Activated CD8-positive, alpha-beta memory T cell treated with anti-CD3 and anti-CD28 coated beads, Interleukin-2, amount 10 ng/mL, durations not matched to agents 7 days and 5 days (primary cell): ENCODE data around the gene CPNE6. TPM values are rescaled to one million over a fixed set of nuclear protein-coding genes. Genes with fewer than 3 reads are reported as not detected.

Experiments
- ATAC-seq: fragments of 150-1000 bp; cut with Tn5 transposase; one replicate; pipeline ENCODE4 v1.10.0; 2021; ENCODE audit warnings: moderate library complexity
- CTCF ChIA-PET: fragments of 350-600 bp; sonication (Branson Sonifier 250); formaldehyde crosslinking; loops from one replicate; lab custom pipeline; 2021; ENCODE audit warnings: antibody characterized with exemption; lab: Charles Lee
- DNase-seq: peaks from one replicate; pipeline ENCODE4 v3.0.0-alpha.2; 2020
- H3K27ac Mint-ChIP-seq: one replicate; pipeline ENCODE4 v1.8.0; 2021; ENCODE audit warnings: mild to moderate bottlenecking, mixed read lengths
- H3K27me3 Mint-ChIP-seq: one replicate; pipeline ENCODE4 v1.8.0; 2021; ENCODE audit warnings: mixed read lengths
- H3K36me3 Mint-ChIP-seq: one replicate; pipeline ENCODE4 v1.8.0; 2021; ENCODE audit warnings: mild to moderate bottlenecking, mixed read lengths
- H3K4me1 Mint-ChIP-seq: one replicate; pipeline ENCODE4 v1.8.0; 2021; ENCODE audit warnings: mixed read lengths
- H3K4me3 Mint-ChIP-seq: one replicate; pipeline ENCODE4 v1.8.0; 2021; ENCODE audit warnings: mild to moderate bottlenecking, moderate library complexity, mixed read lengths
- H3K9me3 Mint-ChIP-seq: one replicate; pipeline ENCODE4 v1.8.0; 2022; ENCODE audit warnings: low read depth, mixed read lengths
- total RNA-seq, 2 experiments: library from RNA; stranded (reverse); gene quantifications; one replicate each; pipeline ENCODE4 v1.2.3, GENCODE V29; 2021

Gene CPNE6
- total RNA-seq, 2 experiments from 2014 or later, result 0.12 TPM; not detected in 1

DNA sequence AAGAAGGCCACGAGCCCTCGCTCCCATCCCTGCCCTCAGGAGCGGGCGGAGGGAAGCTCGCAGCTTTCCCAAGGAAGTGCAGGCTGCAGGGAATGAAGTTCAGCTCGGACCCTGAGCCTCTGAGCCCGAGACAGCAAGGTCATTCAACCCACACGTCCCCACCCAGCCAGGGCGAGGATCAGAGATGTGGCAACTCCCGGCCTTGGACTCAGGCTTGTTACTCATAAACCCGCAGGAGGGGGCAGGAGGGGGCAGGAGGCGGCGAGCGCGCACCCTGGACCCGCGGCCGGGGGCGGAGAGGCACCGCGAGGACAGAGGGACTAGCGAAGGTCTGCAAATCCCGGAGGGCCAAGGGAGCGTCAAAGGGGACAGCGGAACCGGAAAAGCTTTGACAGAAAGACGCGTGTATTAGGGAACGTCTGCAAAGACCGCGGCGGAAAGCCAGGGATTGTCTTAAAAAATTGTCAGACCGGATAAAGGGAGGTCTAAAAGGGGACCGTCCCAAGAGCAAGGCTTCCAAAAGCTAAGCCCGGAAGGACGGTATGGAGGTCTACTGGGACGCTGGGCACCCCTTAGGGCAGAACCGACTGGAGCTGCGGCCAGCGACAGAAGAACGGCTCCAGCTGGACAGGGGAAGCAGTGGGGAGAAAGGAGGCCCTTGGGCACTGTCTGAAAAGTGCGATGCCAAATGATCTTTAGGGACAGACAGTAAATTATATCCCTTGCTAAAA, 42.6 kb downstream of the CPNE6 start:
- ATAC-seq (no peak), DNase-seq (peak; percentile 90)
- peaks cover 36% of the 10 kb centered on the region for H3K4me1 Mint-ChIP-seq
- peak overlapping the region; percentile 100 for H3K27ac Mint-ChIP-seq
- CTCF ChIA-PET, result interaction anchor here (0.5 to 5.3 kb wide), 23 partner anchors 10 to 1132 kb away, joined by 3 to 52 read pairs (median 4); partner anchors contain the start of genes AJUBA, CARMIL3, EMC9 and IRF9
- H3K27me3 Mint-ChIP-seq, result no peaks in the 10 kb centered on the region
- H3K4me3 Mint-ChIP-seq, result peak overlapping the region; percentile 99
- H3K9me3 Mint-ChIP-seq, result no peaks in the 10 kb centered on the region
- peaks cover 25% of the 10 kb centered on the region for H3K36me3 Mint-ChIP-seq

DNA sequence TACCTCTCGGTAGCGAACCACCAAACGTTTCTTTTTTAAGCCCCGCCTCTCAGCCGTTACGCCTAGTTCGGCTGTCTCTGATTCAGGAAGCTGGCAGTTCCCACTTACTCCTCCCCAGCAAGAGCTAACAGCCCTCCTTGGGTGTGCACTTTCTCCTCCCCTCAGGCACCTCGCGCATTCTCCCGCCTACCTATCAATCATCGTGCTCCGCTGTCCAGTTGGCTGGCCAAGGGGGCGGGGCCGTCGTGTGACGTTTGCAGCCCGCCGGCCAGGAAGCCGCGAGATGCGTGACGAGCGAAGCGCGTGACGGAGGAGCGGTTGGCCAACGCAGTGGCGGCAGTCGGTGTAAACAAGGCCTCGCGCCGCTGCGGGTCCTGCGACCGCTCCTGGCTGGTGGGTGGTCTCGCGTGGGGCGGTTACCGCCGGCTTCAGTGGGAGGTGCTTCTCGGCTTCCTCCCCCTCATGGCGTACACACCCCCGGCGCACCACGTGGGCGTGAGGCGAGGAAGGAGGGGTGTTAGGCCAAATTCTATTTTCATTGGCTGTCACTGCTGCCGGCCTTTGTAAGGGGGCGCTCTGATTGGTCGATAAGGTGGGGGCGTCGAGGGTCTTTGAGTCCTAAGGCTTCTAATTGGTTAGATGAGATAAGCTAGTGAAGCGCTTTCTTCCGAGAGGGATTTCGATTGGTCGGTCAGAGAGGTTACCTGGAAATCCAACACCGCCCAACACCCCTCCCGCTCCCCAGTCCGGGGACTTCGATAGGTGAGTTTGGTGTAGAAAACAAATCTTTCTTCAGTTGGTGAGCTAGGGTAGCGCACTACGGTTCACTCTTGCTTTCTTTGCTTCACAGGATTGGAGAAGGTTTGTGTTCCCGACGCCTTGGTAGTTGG, 43.4 kb downstream of the CPNE6 start, which contains the start of the genes DCAF11 and NRL:
TSS of gene DCAF11 (plus strand) at position 246 of the 890 bp plus-strand sequence. CDS start 818 bp downstream, outside the sequence.
TSS of gene NRL (minus strand) at position 418 of the 890 bp plus-strand sequence. CDS start 32,101 bp downstream, outside the sequence.
- DNase-seq (peak; percentile 100), ATAC-seq (peak; percentile 91)
- Mint-ChIP-seq H3K27me3 (no peaks in the 10 kb centered on the region), H3K36me3 (peaks cover 33% of the 10 kb centered on the region), H3K4me1 (peaks cover 30% of the 10 kb centered on the region), H3K27ac (peak within 1 kb of the TSS; percentile 100), H3K4me3 (peak within 1 kb of the TSS; percentile 99), H3K9me3 (no peaks in the 10 kb centered on the region)
- CTCF ChIA-PET, result interaction anchor here (0.5 to 5.3 kb wide), 26 partner anchors 10 to 1132 kb away, joined by 3 to 52 read pairs (median 4); partner anchors contain the start of genes AJUBA, CARMIL3, EMC9 and IRF9

DNA sequence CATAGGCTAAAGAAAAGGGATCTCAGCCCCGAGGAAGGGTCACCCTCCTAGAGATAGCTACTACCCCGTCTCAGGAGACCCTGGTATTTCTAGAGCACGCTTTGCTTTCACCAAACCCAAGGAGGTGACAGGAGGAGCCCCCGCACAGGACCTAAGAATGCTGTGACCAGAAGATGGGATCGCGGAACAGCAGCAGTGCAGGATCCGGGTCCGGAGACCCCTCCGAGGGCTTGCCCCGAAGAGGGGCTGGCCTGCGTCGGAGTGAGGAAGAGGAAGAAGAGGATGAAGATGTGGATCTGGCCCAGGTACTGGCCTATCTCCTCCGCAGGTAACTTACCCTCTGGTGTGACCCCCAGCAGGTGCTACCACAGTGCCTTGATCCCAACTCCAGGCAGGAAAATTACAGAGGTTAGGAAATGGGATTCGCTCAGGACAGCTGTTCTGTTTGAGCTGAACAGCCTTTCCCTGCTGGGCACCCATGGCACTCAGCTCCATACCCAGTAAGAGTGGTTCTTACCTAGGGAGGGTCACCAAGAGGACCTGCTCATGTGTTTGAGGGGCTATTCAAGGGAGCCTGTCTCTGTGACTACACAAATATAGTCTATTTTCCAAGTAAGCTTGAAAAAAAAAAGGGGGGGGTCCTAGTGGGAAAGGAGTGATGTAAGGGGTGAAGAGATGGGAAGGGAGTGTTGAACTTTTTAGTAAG, 44.2 kb downstream of the CPNE6 start:
- Mint-ChIP-seq H3K4me3 (peak overlapping the region; percentile 99), H3K27me3 (no peaks in the 10 kb centered on the region), H3K36me3 (peaks cover 36% of the 10 kb centered on the region), H3K4me1 (peaks cover 29% of the 10 kb centered on the region), H3K9me3 (no peaks in the 10 kb centered on the region), H3K27ac (peak overlapping the region; percentile 100)
- DNase-seq (no peak), ATAC-seq (no peak)
- CTCF ChIA-PET, result interaction anchor here (1.0 to 5.3 kb wide), 14 partner anchors 9 to 195 kb away, joined by 3 to 52 read pairs (median 8); partner anchors contain the start of genes EMC9, IRF9, LTB4R and LTB4R2

DNA sequence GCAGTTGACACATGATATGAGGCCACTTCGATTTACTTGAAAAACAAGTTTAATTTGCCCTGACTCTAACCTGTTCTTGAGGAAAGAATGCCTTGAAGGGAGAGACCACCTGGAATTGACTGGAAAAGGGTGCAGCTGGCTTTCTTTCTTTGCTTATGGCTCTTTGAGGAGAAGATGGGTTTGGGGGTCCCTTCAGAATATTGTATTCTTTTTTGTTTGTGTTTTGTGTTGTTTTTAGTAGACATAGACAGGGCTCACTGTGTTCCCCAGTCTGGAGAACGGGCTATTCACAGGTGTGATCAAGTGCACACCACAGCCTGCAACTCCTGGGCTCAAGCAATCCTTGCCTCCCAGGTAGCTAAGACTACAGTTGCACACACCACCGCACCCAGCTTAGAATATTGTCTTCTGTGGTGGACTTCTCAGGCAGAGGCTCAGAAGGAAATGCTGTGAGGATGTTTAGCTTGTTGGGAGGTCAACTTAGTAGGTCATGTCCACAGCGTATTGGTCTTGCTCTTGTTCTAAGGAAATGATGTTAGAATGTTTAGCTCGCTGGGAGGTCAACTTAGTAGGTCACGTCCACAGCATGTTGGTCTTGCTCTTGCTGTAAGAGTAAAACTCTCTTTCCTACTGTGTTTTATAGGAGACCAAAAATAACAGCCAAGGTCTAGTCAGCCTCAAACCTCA, 44.9 kb downstream of the CPNE6 start:
- H3K27me3 Mint-ChIP-seq, result no peaks in the 10 kb centered on the region
- CTCF ChIA-PET, result interaction anchor here (1.0 to 5.3 kb wide), 7 partner anchors 8 to 192 kb away, joined by 3 to 52 read pairs (median 8); partner anchors contain the start of genes EMC9, IRF9 and PSME1
- H3K9me3 Mint-ChIP-seq, result no peaks in the 10 kb centered on the region
- H3K4me1 Mint-ChIP-seq, result peaks cover 24% of the 10 kb centered on the region
- ATAC-seq (no peak), DNase-seq (no peak)
- H3K36me3 Mint-ChIP-seq, result peaks cover 41% of the 10 kb centered on the region
- H3K27ac Mint-ChIP-seq, result peak overlapping the region; percentile 100
- H3K4me3 Mint-ChIP-seq, result peak overlapping the region; percentile 99

DNA sequence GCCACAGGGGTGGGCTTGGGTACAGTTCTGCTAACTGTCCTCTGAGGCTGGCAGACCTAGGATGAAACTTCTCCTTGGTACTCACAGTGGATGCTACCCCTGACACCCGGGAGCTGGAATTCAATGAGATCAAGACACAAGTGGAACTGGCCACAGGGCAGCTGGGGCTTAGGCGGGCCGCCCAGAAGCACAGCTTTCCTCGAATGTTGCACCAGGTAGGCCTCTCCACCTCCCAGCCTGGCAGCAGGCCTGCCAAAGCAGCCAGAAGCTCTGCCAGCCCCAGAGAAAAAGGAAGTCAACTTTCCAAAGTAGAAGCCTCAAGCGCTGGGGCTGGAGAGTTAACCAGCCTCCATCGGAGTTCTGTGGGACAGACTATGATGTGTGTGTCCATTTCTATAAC, 45.8 kb downstream of the CPNE6 start:
- Mint-ChIP-seq H3K4me1 (peaks cover 24% of the 10 kb centered on the region), H3K36me3 (peaks cover 45% of the 10 kb centered on the region), H3K27ac (no peak overlapping the region), H3K4me3 (no peak overlapping the region), H3K27me3 (no peaks in the 10 kb centered on the region), H3K9me3 (no peaks in the 10 kb centered on the region)
- CTCF ChIA-PET, result interaction anchor here (0.7 to 5.3 kb wide), 5 partner anchors 9 to 44 kb away, joined by 3 to 52 read pairs (median 6); partner anchors contain the start of genes FITM1, IRF9 and PSME1
- DNase-seq (no peak), ATAC-seq (no peak)

DNA sequence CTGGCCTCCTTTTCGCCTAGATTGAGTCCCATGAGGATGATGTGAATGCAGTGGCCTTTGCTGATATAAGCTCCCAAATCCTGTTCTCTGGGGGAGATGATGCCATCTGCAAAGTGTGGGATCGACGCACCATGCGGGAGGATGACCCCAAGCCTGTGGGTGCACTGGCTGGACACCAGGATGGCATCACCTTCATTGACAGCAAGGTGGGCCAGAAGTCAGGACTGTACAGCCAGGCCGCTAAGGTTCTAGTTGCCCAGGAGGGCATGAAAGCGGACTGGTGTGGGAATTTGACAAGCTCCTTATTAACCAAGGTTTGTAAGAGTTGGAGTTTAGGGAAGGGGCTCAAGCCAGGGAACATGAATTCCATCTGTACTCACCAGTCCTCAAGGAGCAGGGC, 48.3 kb downstream of the CPNE6 start:
- H3K27ac Mint-ChIP-seq, result no peak overlapping the region
- ATAC-seq, result no peak
- H3K4me1 Mint-ChIP-seq, result peaks cover 24% of the 10 kb centered on the region
- DNase-seq, result no peak
- peaks cover 53% of the 10 kb centered on the region for H3K36me3 Mint-ChIP-seq
- H3K9me3 Mint-ChIP-seq, result no peaks in the 10 kb centered on the region
- H3K4me3 Mint-ChIP-seq, result no peak overlapping the region
- CTCF ChIA-PET, result interaction anchor here (0.8 to 1.4 kb wide), 3 partner anchors 13 to 16 kb away, joined by 3 to 4 read pairs (median 3); partner anchors contain the start of gene PSME1
- H3K27me3 Mint-ChIP-seq, result no peaks in the 10 kb centered on the region

DNA sequence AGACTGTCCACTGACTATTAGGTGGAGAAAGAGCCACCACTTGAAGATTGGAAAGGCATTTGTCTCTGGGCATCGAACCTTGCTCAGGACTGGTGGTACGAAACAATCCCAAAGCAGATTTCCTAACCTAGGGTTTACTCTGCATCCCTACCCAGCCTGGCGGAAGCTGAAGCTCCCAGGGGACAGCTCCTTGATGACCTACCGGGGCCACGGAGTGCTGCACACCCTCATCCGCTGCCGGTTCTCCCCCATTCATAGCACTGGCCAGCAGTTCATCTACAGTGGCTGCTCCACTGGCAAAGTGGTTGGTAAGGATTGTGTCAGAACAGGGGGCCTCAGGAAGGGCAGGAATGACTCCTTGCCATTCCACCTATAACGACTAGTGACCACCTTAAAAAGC, 49.8 kb downstream of the CPNE6 start:
- Mint-ChIP-seq H3K4me1 (peaks cover 14% of the 10 kb centered on the region), H3K4me3 (no peak overlapping the region), H3K9me3 (no peaks in the 10 kb centered on the region), H3K27me3 (no peaks in the 10 kb centered on the region), H3K27ac (no peak overlapping the region), H3K36me3 (peaks cover 49% of the 10 kb centered on the region)
- no peak for ATAC-seq
- CTCF ChIA-PET, result interaction anchor here (1.2 to 1.6 kb wide), 2 partner anchors 12 to 13 kb away, joined by 3 read pairs; no protein-coding TSS in a partner anchor
- DNase-seq, result no peak

DNA sequence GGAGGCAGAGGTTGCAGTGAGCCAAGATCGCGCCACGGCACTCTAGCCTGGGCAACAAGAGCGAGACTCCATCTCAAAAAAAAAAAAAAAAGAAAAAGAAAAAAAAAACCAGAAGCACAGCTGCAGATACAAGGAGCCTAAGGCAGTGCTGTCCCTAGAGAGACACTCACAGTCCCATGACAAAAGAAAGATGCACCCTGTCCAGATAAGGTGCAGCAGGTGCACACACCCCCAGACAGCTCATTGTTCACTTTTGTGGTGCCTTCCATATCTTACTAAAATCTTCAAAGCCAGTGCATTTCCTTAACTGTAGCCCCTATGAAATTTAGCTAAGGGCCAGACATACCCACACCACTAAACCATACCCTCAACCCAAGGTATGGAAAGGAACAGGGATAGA, 51.1 kb downstream of the CPNE6 start:
- no peaks in the 10 kb centered on the region for H3K27me3 Mint-ChIP-seq
- H3K4me1 Mint-ChIP-seq, result peaks cover 5% of the 10 kb centered on the region
- peaks cover 41% of the 10 kb centered on the region for H3K36me3 Mint-ChIP-seq
- DNase-seq (no peak), ATAC-seq (no peak)
- H3K27ac Mint-ChIP-seq, result no peak overlapping the region
- CTCF ChIA-PET, result interaction anchor here (1.2 kb wide), 1 partner anchor 14 kb away, joined by 5 read pairs; no protein-coding TSS in a partner anchor
- no peaks in the 10 kb centered on the region for H3K9me3 Mint-ChIP-seq
- no peak overlapping the region for H3K4me3 Mint-ChIP-seq

DNA sequence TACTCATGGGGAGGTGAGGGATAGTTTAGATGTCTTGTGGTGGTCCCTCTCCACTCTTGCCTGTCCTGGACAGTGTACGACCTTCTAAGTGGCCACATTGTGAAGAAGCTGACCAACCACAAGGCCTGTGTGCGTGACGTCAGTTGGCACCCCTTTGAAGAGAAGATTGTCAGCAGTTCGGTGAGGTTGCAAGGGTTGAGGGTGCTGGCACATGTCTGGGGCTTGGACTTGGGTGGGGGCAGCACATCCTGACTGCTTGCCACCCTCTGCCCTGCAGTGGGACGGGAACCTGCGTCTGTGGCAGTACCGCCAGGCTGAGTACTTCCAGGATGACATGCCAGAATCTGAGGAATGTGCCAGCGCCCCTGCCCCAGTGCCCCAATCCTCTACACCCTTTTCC, 51.5 kb downstream of the CPNE6 start:
- no peak for ATAC-seq
- no peak overlapping the region for H3K27ac Mint-ChIP-seq
- H3K36me3 Mint-ChIP-seq, result peaks cover 37% of the 10 kb centered on the region
- DNase-seq, result no peak
- CTCF ChIA-PET, result interaction anchor here (1.2 kb wide), 1 partner anchor 14 kb away, joined by 5 read pairs; no protein-coding TSS in a partner anchor
- H3K4me3 Mint-ChIP-seq, result no peak overlapping the region
- H3K4me1 Mint-ChIP-seq, result peaks cover 3% of the 10 kb centered on the region
- no peaks in the 10 kb centered on the region for H3K27me3 Mint-ChIP-seq
- H3K9me3 Mint-ChIP-seq, result no peaks in the 10 kb centered on the region

DNA sequence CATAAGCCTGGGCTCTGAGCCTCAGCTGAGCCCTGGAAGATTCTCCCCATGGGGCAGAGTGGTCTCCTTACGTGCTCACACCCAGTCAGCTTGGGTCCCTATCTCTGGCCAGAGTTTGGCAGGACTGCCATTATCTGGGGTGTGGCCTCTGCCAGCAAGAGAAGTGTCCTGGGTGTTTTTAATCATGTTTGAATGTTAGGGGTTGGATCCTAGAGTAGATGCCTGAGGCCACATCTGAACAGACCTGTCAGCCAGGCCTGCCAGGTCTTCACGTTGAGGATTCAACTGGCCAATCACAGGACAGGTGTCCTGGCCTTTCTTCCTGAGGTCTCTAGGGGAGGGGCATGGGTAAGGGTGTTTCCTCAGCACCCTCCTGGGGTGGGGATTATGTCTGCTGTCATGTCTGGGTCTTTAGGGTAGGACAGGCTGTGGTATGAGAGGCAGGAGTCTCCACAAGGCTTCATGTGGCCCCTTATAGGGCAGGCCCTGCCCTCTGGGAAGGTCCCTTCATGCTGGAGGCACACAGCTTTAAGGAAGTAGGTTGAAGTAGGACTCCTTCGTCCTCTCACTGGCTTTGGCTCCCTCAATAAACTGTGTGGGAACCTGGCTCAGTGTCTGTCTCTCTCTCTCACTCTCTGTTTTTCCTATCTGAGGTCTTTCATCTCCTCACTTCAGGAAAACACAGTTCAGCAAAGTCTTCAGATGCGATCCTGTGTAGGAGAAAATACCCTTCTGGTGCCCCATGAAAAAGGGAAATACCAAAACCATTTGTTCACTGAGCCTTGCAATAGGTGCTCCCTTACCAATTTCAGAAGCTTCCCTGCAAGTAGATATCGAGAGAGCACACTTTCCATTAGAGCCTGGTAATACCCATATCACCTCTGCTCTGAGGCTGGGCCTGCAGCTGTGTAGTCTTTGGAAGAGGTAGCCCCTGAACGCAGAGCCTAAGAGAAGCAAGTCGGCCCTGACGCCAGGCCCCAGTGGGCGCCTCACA, 52.4 kb downstream of the CPNE6 start:
- DNase-seq, result no peak
- Mint-ChIP-seq H3K4me1 (no peaks in the 10 kb centered on the region), H3K27me3 (no peaks in the 10 kb centered on the region), H3K4me3 (no peak overlapping the region), H3K9me3 (no peaks in the 10 kb centered on the region), H3K36me3 (peaks cover 30% of the 10 kb centered on the region), H3K27ac (no peak overlapping the region)
- ATAC-seq, result no peak
- CTCF ChIA-PET, result interaction anchor here (1.2 to 1.3 kb wide), 2 partner anchors 8 to 15 kb away, joined by 5 to 8 read pairs; partner anchors contain the start of genes DCAF11 and NRL

DNA sequence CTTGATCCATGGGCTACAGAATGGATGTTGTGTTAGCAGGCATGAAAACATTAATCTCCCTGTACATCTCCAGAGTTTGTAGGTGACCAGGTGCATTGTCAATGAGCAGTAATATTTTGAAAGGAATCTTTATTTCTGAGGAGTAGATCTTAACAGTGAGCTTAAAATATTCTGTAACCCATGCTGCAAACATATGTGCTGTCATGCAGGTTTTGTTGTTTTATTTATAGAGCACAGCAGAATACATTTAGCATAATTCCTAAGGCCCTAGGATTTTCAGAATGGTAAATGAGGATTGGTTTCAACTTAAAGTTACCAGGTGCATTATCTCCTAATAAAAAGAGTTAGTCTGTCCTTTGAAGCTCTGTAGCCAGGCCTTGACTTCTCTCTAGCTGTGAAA, 55.6 kb downstream of the CPNE6 start:
- CTCF ChIA-PET, result interaction anchor here (0.6 to 2.7 kb wide), 6 partner anchors 9 to 142 kb away, joined by 3 to 7 read pairs (median 4); partner anchors contain the start of genes IRF9, NRL and PSME1
- Mint-ChIP-seq H3K27me3 (no peaks in the 10 kb centered on the region), H3K27ac (no peak overlapping the region), H3K36me3 (peaks cover 10% of the 10 kb centered on the region), H3K4me3 (no peak overlapping the region), H3K9me3 (no peaks in the 10 kb centered on the region), H3K4me1 (peaks cover 5% of the 10 kb centered on the region)
- ATAC-seq (no peak), DNase-seq (no peak)
